HG03575 (cell line): ENCODE data around the gene RSU1.

Source experiments
- ATAC-seq: cut with Tn5 transposase; IDR thresholded peaks from one replicate; pipeline ENCODE4 v1.9.1; 2021; ENCODE audit not compliant: unreplicated experiment, insufficient number of reproducible peaks, low FRiP score; ENCODE audit errors: extremely low read depth

RSU1 gene

DNA sequence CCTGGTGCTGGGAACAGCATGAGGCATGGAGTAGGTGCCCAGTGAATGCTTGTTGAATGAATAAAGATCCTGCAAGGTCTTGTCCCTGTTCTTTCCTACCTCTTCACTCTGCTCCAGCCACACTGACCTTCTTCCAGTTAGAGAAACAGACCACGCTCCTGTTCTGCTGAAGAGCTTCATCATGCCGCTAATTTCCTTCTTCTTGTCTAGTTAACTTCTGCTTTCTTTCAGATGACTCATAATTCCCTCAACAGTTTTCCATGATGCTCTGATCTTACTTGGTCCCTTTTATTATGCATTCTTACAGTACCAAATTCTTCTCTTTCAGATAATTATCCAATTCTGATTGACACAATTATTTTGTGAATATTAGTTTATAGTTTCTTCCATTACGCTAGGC lies 236.0 kb downstream of the RSU1 start:
- ATAC-seq, result no peak

DNA sequence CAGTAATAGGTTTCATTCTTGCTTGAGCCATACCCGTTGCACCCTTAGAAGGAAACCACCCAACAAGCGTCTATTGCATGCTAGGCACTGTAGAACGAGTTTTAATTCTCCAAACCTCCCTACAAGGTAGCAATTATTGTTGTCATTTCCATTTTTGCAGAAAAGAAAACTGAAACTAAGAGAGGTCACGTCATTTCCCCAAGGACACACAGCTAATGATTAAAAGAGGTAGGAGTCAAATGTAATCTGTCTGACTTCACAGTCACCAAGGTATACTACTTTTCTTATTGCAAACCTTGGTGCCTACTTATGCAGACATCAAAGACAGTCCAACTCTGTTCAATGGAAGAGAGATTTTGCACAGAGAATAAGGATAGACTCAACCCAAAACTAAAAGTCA lies 246.5 kb downstream of the RSU1 start:
- ATAC-seq, result peak; percentile 97

DNA sequence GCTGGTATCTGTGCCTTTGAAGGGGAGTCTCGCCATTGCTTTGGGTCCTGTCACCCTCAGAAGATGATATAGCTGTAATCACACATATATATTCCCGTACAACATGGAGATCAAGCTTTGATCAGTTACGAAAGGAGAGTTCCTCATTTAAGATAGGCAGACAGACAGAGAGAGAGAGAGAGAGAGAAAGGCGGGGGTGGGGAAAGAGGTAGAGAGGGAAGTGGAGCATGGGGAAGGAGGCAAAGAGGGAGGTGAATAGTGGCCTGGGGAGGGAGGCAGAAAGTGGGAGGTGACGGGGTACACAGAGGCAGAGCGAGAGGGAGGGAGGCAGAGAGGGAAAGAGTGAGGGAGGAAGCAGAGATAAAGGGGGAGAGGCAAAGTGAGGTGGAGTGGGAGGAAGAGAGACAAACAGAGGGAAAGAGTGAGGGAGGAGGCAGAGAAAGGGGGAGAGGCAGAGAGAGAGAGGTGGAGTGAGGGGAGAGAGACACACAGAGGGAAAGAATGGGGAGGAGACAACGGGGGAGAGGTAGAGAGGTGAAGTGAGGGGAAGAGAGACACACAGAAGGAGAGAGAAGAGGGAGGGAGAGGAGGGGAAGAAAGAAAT lies 250.9 kb downstream of the RSU1 start:
- no peak for ATAC-seq

DNA sequence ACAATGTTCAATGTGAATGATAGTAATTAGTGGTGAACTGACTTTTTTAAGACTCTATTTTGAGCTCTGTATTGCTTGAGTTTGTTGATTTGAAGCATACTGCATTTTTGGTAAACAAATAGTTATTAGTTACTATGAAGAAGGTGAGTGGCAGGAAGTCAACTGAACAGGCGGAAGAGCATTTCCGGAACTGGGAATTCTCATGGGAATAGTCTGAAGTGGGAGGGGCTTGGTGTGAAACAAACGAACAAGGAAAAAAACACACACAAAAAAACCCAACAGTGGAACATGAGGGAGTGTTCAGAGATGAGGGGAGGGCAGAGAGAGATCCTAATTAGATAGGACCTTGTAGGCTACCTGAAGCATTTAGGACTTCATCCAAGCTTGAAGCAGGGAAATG lies 251.6 kb downstream of the RSU1 start:
- no peak for ATAC-seq

DNA sequence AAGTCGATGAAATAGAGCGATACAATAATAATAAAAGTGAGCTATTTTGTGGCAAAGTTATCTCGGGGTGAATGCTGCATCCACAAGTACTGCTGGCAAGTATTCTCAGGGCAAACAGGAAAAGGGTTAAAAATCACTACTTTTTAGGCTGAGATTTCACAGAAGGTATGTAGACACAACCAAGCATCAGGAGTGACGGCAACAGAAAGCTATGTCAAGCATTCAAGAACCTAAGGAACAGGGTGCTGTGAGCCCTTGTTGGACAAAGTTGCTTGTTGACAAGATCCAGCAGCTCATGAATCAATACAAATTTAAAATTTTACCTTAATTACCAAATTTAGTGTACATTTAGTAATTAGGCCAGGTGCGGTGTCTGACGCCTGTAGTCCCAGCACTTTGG lies 254.3 kb downstream of the RSU1 start:
- no peak for ATAC-seq

DNA sequence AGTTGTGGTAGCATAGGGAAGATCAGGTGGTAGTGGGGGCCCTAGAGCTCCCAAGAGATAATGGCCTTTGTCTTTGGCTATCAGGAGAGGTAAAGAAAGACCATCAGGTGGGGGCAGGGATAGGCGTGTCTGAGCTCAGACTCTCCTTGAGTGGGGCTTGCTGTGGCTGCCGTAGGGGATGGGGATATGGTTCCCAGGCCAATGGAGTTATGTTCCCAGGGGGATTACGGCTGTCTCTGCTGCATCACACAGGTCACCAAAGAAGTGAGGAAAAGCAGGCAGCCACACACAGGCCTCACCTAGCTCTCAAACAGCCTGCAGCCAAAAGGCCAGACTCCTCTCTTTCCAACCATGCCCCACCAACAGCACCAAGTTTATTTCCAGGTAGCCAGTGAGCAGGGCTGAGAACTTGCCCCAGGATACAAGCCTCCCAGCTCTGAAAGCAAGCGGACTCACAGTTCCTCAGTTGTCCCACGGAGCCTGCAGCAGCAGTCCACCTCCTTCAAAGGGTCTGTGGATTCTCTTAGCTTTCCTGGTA lies 257.9 kb downstream of the RSU1 start:
- ATAC-seq, result no peak

DNA sequence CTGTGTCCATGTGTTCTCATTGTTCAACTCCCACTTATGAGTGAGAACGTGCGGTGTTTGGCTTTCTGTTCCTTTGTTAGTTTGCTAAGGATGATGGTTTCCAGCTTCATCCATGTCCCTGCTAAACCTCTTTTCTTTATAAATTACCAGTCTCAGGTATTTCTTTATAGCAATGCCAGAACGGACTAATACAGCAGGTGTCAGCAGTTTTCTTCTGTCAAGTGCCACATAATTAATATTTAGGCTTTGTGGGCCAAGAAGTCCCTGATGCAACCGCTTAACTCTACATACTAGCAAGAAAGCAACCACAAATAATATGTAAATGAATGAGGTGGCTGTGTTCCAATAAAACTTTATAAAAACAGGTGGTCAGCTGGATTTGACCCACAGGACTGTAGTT lies 269.3 kb downstream of the RSU1 start:
- no peak for ATAC-seq

DNA sequence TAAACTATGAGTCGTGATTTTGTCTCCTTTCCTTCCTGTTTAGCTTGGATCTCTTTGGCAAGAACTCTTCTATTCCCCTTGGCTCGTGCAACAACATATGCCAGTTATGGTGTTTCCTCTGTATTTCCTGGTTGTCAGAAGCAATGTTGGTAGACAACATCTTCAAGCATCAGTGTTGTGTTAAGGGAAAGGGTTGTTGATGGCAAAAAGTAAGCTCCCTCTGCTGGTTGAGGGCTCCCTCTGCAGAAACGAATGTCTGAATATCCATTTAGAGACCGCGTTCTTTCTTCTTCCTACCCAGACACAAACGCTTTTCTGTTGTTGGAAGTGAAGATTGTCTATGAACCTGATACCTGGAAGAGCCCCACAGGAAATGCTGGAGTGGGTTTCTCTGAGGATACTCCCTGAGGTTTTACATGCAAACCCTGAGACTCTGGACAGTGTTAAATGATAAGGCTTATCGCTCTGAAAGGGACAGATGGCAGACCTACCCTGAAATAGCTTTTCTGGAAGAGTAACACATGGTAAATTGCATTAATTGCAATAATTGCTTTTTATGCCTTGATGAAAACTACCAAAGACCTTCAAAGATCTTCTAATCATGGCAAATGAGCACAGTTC lies 272.0 kb downstream of the RSU1 start:
- ATAC-seq, result no peak

DNA sequence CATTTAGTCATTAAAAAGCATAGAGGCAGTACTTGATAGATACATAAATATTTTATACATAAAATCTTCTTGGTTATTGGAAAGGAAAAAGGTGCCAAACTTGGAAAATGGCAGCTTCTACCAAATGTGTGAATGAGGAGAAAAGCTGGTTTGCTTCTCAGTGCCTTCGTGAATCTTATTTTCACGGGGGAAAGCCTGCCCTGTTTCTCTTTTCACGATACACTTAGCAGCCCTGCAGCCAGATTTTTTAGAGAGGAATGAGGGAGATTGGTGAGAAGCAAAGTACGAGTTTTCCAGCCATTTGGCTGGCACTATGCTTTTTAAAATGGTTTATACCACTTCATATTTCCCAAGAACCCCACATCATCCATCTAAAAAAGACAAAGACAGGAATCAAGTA lies 272.6 kb downstream of the RSU1 start:
- no peak for ATAC-seq

DNA sequence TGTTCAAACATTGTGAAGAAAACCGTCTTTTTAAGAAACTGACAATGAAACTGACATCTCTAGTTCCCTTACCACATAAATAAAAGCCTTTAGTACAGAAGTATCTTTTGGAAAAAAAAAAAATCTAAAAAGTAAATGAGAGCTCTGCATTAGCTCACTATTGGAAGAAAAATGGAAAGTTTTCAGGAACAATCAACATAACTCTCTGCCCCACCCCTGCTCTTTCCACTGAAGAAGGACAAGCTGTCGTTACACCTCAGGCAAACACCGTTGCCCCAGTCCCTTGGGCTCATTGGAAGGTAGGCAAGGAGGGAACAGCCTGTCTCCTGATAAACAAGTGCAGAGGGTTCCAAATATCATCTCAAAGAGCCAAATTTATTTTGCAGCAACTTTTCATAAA lies 273.1 kb downstream of the RSU1 start:
- no peak for ATAC-seq
